ENCODE data around the gene NT5DC3.
"Not testable (repeated sequence)": the region's sequence is repeated elsewhere in the genome, so short reads cannot be mapped to it uniquely, and the experiment has no call there.

NT5DC3 gene

DNA sequence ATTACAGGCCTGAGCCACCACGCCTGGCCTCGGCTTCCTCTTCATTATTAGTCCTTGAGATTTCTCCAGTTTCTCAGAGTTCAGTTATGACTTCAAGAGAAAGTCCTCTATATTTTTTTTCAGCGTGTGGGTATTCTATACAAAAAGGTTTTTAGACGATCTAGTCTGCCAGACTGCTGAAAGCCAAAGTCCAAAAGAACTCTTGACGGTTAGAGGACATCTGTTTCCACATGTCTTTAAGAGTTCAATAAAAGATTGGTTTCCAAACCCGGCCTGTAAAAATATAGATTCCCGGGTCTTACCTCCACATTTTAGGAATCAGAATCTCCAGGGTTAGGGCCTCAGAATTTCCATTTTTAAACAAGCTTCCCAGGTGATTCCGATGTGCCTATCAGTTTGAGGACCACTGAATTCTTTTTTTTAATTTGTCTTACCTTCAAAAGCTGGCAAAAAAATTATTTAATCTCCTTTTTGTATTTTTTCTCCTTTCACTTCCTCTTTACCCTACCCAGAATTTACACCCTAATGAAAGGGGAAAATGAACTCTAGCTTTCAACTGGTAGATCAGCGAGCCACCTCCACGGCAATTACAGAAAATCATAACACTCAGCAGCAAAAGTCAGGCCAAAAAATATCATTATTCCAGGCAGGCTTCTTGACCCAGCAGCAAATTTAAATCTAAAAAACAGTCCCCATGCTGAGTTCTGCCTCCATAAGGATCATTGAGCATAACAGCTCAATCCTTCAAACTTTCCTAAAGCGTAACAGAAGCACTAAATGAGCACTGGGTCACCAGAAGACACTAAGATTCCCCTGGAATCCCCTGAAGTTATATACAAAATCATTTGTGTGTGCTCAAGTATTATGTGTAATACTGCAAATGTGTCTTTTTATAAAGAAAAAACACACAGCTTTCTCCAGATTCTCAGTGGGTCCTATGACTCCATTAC, 8.7 kb downstream of the NT5DC3 start:
- DNase-seq: no peak

GRCh38 chr12:103830730-103831320, 10.2 kb downstream of the NT5DC3 start:
- no peak for DNase-seq

GRCh38 chr12:103830025-103830725, 10.9 kb downstream of the NT5DC3 start:
- DNase-seq: no peak

GRCh38 chr12:103829092-103829491, 11.9 kb downstream of the NT5DC3 start:
- no peak for DNase-seq

DNA sequence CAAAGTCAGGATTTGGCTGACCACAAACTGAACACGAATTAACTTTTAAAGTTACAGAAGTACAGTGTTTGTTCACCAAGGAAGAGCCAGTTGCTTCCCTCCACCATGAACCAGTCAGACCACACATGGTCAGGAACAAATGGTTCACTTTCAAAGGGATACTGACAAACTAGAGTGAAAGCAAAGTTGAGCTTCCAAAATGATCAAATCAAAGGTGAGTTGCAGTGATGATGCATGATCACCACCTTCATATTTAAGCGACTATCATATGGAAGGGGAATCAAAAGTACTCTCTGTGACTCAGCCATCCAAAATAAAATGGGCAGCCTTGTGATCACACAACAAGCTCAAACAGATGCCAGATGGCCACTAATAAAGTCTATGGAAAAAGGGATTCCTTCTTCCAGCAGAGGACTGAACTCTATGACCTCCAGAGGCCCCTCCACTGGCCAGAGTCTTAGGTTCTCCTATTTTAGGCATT, 13.1 kb downstream of the NT5DC3 start:
- no peak for DNase-seq

- no peak for DNase-seq
Measured at GRCh38 chr12:103824845-103825244, 16.2 kb downstream of the NT5DC3 start.

GRCh38 chr12:103824290-103824689, 16.7 kb downstream of the NT5DC3 start:
- no peak for DNase-seq

- no peak for DNase-seq
Measured at GRCh38 chr12:103823871-103824270, 17.2 kb downstream of the NT5DC3 start.

DNA sequence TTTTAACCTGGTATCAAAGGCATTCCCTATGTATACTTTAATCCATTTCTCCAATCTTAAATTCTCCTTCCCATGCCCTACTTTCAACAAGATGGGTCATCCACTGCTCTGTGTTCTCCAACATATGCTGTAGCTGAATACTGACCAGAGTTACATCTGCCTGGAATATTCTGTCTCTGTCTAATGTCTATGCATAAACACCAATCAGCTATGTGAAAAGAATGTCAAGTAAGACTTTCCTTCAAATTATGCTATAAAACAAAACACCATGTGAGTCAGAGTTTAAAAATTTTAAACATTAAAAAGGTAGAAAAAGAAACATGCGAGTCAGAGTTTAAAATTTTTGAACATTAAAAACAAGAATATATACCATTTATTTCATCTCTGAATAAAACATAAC, 19.3 kb downstream of the NT5DC3 start:
- DNase-seq: no peak

- no peak for DNase-seq
Measured at GRCh38 chr12:103820881-103821489, 20.0 kb downstream of the NT5DC3 start.

- DNase-seq: no peak
Measured at GRCh38 chr12:103820361-103820760, 20.7 kb downstream of the NT5DC3 start.

DNA sequence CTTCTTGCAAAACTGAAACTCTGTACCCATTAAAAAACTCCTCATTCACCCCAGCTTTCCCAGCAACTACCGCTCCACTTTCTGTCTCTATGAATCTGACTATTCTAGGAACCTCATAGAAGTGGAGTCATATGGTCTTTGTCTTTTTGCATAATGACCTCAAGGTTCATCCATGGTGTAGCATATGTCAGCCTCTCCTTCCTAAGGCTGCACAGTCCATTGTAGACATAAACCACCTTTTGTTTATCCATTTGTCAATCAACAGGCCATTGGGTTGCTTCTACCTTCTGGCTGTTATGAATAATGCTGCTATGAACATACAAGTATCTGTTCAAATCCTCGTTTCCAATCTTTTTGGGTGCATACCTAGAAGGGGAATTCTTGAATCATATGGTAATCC, 21.1 kb downstream of the NT5DC3 start:
- no peak for DNase-seq

- DNase-seq: no peak
Measured at GRCh38 chr12:103819312-103819711, 21.7 kb downstream of the NT5DC3 start.

DNA sequence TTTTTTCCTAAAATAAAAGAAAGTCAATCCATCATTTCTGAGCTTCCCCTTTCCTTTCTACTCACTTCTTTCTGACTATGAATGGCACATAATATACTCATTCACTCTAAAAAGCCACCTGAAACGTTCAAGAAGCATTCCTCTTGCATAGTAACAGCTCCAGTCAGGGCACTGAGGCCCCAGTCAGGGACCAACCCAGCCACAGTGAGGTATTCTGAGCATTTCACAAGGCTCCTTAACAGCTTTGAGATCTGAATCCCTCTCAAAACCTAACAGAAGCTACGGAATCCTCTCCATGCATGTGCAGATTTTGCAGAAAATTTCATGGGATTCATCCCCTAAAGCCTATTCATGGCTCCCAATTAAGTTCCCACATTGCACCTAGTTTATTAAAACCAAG, 23.2 kb downstream of the NT5DC3 start:
- DNase-seq: no peak

GRCh38 chr12:103816663-103817062, 24.4 kb downstream of the NT5DC3 start:
- no peak for DNase-seq

GRCh38 chr12:103814436-103814835, 26.6 kb downstream of the NT5DC3 start:
- DNase-seq: no peak

DNA sequence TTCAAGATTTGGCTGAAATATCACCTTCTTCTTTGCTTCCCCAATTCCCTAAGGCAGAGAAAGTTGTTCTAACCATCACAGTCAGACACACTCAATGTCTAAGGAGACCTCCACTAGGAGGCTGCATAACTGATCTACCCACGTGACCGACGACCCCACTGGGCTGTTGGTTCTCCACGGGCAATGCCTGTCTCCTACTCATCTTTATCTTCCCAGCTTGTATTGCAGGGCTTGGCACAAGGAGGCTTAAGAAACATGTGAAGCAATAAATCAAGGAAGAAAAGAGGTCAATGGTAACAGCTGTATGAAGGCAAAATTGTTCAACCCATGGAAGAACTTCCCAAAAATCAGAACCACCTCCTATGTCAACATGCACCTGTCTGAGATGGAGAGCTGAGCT, 27.1 kb downstream of the NT5DC3 start:
- no peak for DNase-seq

DNA sequence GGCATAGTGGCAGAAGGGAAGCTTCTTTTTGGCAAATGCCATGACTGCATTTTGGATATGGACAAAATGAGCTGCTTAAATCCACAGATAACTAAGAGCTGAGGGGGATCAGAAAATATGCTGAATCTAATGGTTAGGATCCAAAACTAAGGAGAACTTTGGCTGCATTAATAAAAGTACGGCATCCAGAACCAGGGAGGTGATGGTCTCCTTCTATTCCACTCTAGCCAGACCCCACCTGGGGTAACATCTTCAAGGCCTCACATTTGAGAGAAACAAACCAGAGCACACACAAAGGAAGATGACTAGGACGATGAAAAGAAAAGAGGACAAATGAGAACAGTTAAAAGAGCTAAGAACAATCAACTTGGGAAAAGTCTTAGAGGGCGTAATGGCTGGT, 27.6 kb downstream of the NT5DC3 start:
- DNase-seq: no peak

DNA sequence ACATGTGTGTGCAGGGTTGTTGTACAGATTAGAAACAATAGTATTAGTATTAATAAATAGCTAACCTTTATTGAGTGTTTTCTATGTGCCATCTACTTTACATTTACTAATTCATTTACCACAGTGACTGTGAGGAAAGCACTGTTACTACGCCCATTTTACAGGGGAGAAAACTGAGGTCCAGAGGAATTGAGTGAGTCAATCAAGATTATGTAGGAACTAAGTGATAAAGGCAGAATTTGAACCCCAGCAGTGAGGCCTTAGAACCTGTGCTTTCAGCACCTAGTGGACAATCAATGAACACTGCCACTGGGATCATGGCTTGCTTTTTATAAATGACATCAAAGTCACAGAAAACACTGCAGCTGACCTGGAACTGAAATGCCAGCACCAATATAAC, 28.2 kb downstream of the NT5DC3 start:
- DNase-seq: no peak

- DNase-seq: no peak
Measured at GRCh38 chr12:103811791-103812190, 29.2 kb downstream of the NT5DC3 start.

GRCh38 chr12:103810111-103810510, 30.9 kb downstream of the NT5DC3 start:
- no peak for DNase-seq

DNA sequence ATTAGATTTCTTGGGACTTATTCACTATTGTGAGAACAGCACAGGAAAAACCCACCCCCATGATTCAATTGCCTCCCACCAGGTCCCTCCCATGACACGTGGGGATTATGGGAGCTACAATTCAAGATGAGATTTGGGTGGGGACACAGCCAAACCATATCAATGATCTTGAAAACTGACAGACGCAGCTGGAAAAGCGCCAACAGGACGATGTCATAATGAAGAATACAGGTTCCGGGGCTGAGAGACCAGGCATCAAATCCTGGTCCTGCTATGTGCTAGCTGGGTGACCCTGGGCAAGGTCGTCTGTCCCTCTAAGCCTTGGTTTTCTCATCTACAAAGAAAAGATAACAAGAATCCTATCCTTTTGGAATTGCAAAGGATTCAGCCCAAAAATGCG, 31.4 kb downstream of the NT5DC3 start:
- DNase-seq: not testable (repeated sequence)

GRCh38 chr12:103809154-103809553, 31.9 kb downstream of the NT5DC3 start:
- no peak for DNase-seq
